Measurements from ENCODE around the gene BMP8B. TPM values are rescaled to one million over a fixed set of nuclear protein-coding genes. Genes with fewer than 3 reads are reported as not detected.

BMP8B gene
- total RNA-seq, 2 experiments from 2014 or later = 0.06 TPM; not detected in 1

DNA sequence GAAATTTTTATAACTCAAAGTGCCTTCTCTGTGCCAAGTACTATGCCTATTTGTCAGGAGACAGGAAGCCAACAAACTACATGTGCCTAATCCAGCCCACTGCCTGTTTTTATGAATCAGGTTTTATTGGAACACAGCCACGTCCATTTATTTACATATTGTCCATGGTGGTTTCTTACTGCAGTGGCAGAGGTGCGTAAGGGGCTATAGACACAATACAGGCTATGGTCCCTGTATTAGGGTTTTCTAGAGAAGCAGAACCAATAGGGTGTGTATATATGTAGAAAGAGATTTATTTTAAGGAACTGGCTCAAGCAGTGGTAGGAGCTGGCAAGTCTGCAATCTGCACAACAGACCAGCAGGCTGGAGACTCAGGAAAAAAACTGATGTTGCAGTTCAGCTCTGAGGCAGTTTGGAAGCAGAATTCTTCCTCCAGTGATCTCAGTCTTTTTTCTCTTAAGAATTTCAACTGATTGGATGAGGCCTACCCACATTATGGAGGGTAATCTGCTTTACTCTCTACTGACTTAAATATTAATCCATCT is 34.6 kb downstream of the BMP8B start:
- ChIA-PET CTCF (no interaction called here), POLR2A (no interaction called here)
- no peak overlapping the region for H3K4me3 Mint-ChIP-seq
- no peaks in the 10 kb centered on the region for H3K4me1 Mint-ChIP-seq (ENCODE audit: low read depth)
- Histone ChIP-seq H3K4me3 (ENCODE audit: low read length) (no peak overlapping the region), H3K9me3 (ENCODE audit: control insufficient read depth in 1 of 2, insufficient read depth in 1 of 2, low read length in 2 of 2) (no peaks in the 10 kb centered on the region), H3K4me1 (ENCODE audit: insufficient read depth, low read length) (no peaks in the 10 kb centered on the region), H3K27me3 (ENCODE audit: control insufficient read depth in 1 of 2, insufficient read depth in 2 of 2, low read length in 2 of 2) (no peaks in the 10 kb centered on the region), H3K36me3 (ENCODE audit: insufficient read depth, low read length) (peaks cover 93% of the 10 kb centered on the region), H3K27ac (ENCODE audit: low read depth in 1 of 2, low read length in 2 of 2) (no peak overlapping the region)
- no peak for TF ChIP-seq CTCF (IDR thresholded peaks at IDR 0.05)
- H3K36me3 Mint-ChIP-seq (ENCODE audit: low read depth) = peaks cover 99% of the 10 kb centered on the region
- H3K27ac Mint-ChIP-seq = no peak overlapping the region
- DNase-seq = no peak
- no peaks in the 10 kb centered on the region for H3K9me3 Mint-ChIP-seq
- ATAC-seq (ENCODE audit: poor library complexity) = no peak
- intact Hi-C loops (cut with DNase I, micrococcal nuclease) = no loop called here
- H3K27me3 Mint-ChIP-seq = no peaks in the 10 kb centered on the region

DNA sequence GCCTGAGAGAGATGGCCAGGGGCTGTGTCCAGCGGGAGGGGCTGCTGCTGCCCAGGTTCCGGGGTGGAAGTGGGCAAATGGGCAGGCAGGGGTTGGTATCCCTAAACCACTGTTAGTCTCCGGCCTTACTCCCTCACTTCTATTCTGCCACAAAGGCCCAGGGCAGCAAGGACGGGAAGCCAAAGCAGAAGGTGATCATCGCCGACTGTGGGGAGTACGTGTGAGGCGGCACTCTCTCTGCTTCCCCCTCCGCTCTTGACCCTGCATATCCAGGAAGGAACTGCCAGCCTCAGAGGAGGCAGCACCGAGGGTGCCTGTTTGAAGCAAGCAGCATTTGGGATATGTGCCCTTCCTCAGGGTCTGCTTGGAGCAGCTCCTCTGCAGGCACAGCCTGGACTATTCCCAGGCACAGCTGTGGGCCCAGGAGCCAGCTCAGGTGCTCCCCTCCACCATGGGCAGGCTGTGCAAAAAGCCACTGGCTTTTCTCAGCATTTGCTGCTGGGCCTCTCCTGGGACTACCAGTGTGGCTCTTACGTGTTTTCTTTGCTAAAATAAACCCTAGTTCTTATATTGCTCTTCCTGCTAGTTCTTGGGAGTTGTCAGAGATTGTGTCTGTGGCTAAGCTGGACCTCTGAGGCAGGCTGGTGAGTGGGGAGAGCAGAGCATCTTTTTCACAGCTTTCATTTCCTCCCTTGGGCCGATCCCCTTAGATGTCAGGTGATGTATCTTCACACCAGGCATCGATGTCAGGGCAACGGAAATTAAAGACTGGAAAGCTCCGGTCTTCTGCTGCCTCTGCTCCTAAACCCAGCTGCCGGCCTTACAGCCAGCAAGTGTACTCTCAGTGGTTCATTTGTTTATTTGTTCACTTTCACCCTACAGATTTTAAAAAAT is 35.3 kb downstream of the BMP8B start:
- Mint-ChIP-seq H3K9me3 (no peaks in the 10 kb centered on the region), H3K36me3 (ENCODE audit: low read depth) (peaks cover 99% of the 10 kb centered on the region), H3K27me3 (no peaks in the 10 kb centered on the region), H3K27ac (no peak overlapping the region), H3K4me1 (ENCODE audit: low read depth) (no peaks in the 10 kb centered on the region), H3K4me3 (no peak overlapping the region)
- intact Hi-C loops (cut with DNase I, micrococcal nuclease) = no loop called here
- Histone ChIP-seq H3K36me3 (ENCODE audit: insufficient read depth, low read length) (peaks cover 98% of the 10 kb centered on the region), H3K27ac (ENCODE audit: low read depth in 1 of 2, low read length in 2 of 2) (no peak overlapping the region), H3K4me3 (ENCODE audit: low read length) (no peak overlapping the region), H3K27me3 (ENCODE audit: control insufficient read depth in 1 of 2, insufficient read depth in 2 of 2, low read length in 2 of 2) (no peaks in the 10 kb centered on the region), H3K9me3 (ENCODE audit: control insufficient read depth in 1 of 2, insufficient read depth in 1 of 2, low read length in 2 of 2) (no peaks in the 10 kb centered on the region), H3K4me1 (ENCODE audit: insufficient read depth, low read length) (no peaks in the 10 kb centered on the region)
- ChIA-PET POLR2A (no interaction called here), CTCF (no interaction called here)
- DNase-seq (no peak), ATAC-seq (ENCODE audit: poor library complexity) (no peak)
- TF ChIP-seq CTCF (IDR thresholded peaks at IDR 0.05) = no peak

DNA sequence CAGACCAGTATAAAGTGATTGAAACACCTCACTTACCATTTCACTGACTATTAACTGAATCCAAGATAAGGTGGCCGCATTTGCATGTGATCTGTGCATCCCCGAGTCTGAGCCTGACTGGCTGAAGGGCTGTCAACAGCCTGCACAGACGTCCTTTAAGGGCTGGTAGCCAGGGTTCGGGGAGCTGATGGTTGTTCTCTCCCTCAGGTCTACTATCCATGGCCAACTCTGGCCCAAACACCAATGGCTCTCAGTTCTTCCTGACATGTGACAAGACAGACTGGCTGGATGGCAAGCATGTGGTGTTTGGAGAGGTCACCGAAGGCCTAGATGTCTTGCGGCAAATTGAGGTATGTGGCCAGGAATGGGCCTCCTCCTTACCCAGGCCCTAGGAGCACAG is 36.0 kb downstream of the BMP8B start:
- TF ChIP-seq CTCF (IDR thresholded peaks at IDR 0.05) = no peak
- Mint-ChIP-seq H3K4me3 (no peak overlapping the region), H3K27me3 (no peaks in the 10 kb centered on the region), H3K27ac (no peak overlapping the region), H3K9me3 (no peaks in the 10 kb centered on the region), H3K36me3 (ENCODE audit: low read depth) (peaks cover 99% of the 10 kb centered on the region), H3K4me1 (ENCODE audit: low read depth) (no peaks in the 10 kb centered on the region)
- POLR2A ChIA-PET = no interaction called here
- Histone ChIP-seq H3K4me3 (ENCODE audit: low read length) (no peak overlapping the region), H3K36me3 (ENCODE audit: insufficient read depth, low read length) (peaks cover 99% of the 10 kb centered on the region), H3K4me1 (ENCODE audit: insufficient read depth, low read length) (no peaks in the 10 kb centered on the region), H3K27ac (ENCODE audit: low read depth in 1 of 2, low read length in 2 of 2) (no peak overlapping the region), H3K9me3 (ENCODE audit: control insufficient read depth in 1 of 2, insufficient read depth in 1 of 2, low read length in 2 of 2) (no peaks in the 10 kb centered on the region), H3K27me3 (ENCODE audit: control insufficient read depth in 1 of 2, insufficient read depth in 2 of 2, low read length in 2 of 2) (no peaks in the 10 kb centered on the region)
- DNase-seq (no peak), ATAC-seq (ENCODE audit: poor library complexity) (no peak)
- CTCF ChIA-PET = no interaction called here
- intact Hi-C loops (cut with DNase I, micrococcal nuclease) = no loop called here

Data from CD4-positive, alpha-beta T cell (primary cell).